K562 (cell line): ENCODE data around the gene DIS3L2. TPM values are rescaled to one million over a fixed set of nuclear protein-coding genes. Genes with fewer than 3 reads are reported as not detected.

Source experiments
- AFF4 ChIP-seq: sonication (generic); formaldehyde crosslinking; IDR thresholded peaks from 2 replicates; pipeline ENCODE4 v1.8.0; 2023; ENCODE audit warnings: mild to moderate bottlenecking, missing genetic modification reagents
- CTBP1 ChIP-seq: fragments of 450-650 bp; IDR thresholded peaks from 2 replicates; pipeline ENCODE4 v1.6.1; 2016; ENCODE audit warnings: borderline replicate concordance
- NCOA1 ChIP-seq: fragments of 450-650 bp; IDR thresholded peaks from 2 replicates; pipeline ENCODE4 v1.6.1; 2016; ENCODE audit warnings: low read depth
- NCOA2 ChIP-seq, 2 experiments: fragments of 450-650 bp; IDR thresholded peaks; 2 replicates each; pipeline ENCODE4 v1.6.1; 2018; ENCODE audit warnings: mild to moderate bottlenecking in 2 of 2, moderate library complexity in 1 of 2; ENCODE audit not compliant: partially characterized antibody in 2 of 2
- NELFE ChIP-seq: IDR thresholded peaks from 2 replicates; pipeline ENCODE4 v1.6.1; 2011; ENCODE audit warnings: mild to moderate bottlenecking; ENCODE audit not compliant: insufficient read depth, insufficient read length
- NFIX ChIP-seq: fragments of 250-450 bp; sonication (Bioruptor Pico); IDR thresholded peaks from 2 replicates; pipeline ENCODE4 v1.4.0; 2020; ENCODE audit warnings: low read depth, mild to moderate bottlenecking, moderate library complexity
- NONO ChIP-seq, 2 experiments: fragments of 200-400 bp in 1 of 2; fragments of 450-650 bp in 1 of 2; formaldehyde crosslinking in 1 of 2; IDR thresholded peaks; 2 replicates each; pipeline ENCODE4 v1.6.1; 2017; ENCODE audit warnings: low read depth in 2 of 2, mild to moderate bottlenecking in 2 of 2, moderate library complexity in 2 of 2, low read length in 1 of 2
- NR2C2 ChIP-seq, 2 experiments: fragments of 200-800 bp in 1 of 2; sonication (Bioruptor generic) in 1 of 2; sonication (generic) in 1 of 2; formaldehyde crosslinking in 1 of 2; IDR thresholded peaks; 2 replicates each; pipeline versions ENCODE4 v1.6.1 to v1.8.0; 2016 to 2022; ENCODE audit warnings: mild to moderate bottlenecking in 1 of 2, missing compliant biosample characterization in 1 of 2, missing genetic modification characterization in 1 of 2, missing genetic modification reagents in 1 of 2
- RCOR1 ChIP-seq, 2 experiments: IDR thresholded peaks; 2 replicates each; pipeline ENCODE4 v1.6.1; 2012; ENCODE audit warnings: low read depth in 2 of 2, low read length in 2 of 2, borderline replicate concordance in 1 of 2, improper control_type of control experiment in 1 of 2
- RNF2 ChIP-seq: sonication (generic); IDR thresholded peaks from 2 replicates; pipeline ENCODE4 v1.6.1; 2016
- SUPT5H ChIP-seq: fragments of 450-650 bp; IDR thresholded peaks from 2 replicates; pipeline ENCODE4 v1.6.1; 2016
- TARDBP ChIP-seq: fragments of 450-650 bp; IDR thresholded peaks from 2 replicates; pipeline ENCODE4 v1.6.1; 2016
- TBP ChIP-seq: optimal IDR thresholded peaks from 2 replicates; pipeline ENCODE3; 2011; ENCODE audit warnings: low read depth, low read length, improper control_type of control experiment
- UBTF ChIP-seq, 2 experiments: IDR thresholded peaks; 2 replicates each; pipeline ENCODE4 v1.6.1; 2012; ENCODE audit warnings: improper control_type of control experiment in 2 of 2, low read depth in 2 of 2, low read length in 2 of 2, borderline replicate concordance in 1 of 2
- polyA plus RNA-seq, 8 experiments: library from polyadenylated mRNA; depleted of rRNA in 4 of 8; stranded (reverse) in 5 of 8; unstranded in 3 of 8; fragments of >200 nt; fragmentation: Nextera tagmentation in 2 of 8; fragmentation: Illumina TruSeq in 1 of 8; extraction: Ambion mirVana in 2 of 8; extraction: Trizol in 1 of 8; gene quantifications; 2 replicates each; pipeline versions ENCODE4 v1.2.1 to v1.2.3, GENCODE V29; 2011 to 2014; ENCODE audit warnings: inconsistent platforms in 1 of 8, missing spikeins in 1 of 8
- total RNA-seq, 7 experiments: library from RNA; depleted of rRNA in 6 of 7; stranded (reverse); fragments of >200 nt in 6 of 7; fragmentation: Illumina TruSeq in 2 of 7; extraction: Trizol in 2 of 7; gene quantifications; 2 replicates each; pipeline versions ENCODE4 v1.2.1 to v1.2.3, GENCODE V29; 2011 to 2021; ENCODE audit warnings: low replicate concordance in 1 of 7
- TF ChIP-seq, protein P1 (sequence below), 2 experiments: IDR thresholded peaks; 2 replicates each; pipeline ENCODE4 v1.6.1; 2011; ENCODE audit warnings: borderline replicate concordance in 1 of 2, control low read depth in 1 of 2, low read depth in 1 of 2, low read length in 1 of 2, mild to moderate bottlenecking in 1 of 2, mixed read lengths in 1 of 2, moderate library complexity in 1 of 2; ENCODE audit not compliant: insufficient read depth in 1 of 2, insufficient read length in 1 of 2, poor library complexity in 1 of 2, severe bottlenecking in 1 of 2; ENCODE audit errors: extremely low read depth in 1 of 2
- TF ChIP-seq, protein P2 (sequence below): fragments of 250-450 bp; sonication (Bioruptor Pico); IDR thresholded peaks from 2 replicates; pipeline ENCODE4 v1.8.0; 2021; ENCODE audit warnings: borderline replicate concordance, mild to moderate bottlenecking, moderate library complexity; ENCODE audit not compliant: poor library complexity, severe bottlenecking

DIS3L2 gene
- total and polyA plus RNA-seq, 9 of the 15 experiments (the other 6 are each of a cell fraction or from before 2014, with no cell fraction given): 1.5 to 19.2 (median 11.2) TPM

GRCh38 chr2:231961349-231962166, at the start of gene DIS3L2 (continued):
- TF ChIP-seq SUPT5H: peak; percentile 64
- TF ChIP-seq, protein P1, sequence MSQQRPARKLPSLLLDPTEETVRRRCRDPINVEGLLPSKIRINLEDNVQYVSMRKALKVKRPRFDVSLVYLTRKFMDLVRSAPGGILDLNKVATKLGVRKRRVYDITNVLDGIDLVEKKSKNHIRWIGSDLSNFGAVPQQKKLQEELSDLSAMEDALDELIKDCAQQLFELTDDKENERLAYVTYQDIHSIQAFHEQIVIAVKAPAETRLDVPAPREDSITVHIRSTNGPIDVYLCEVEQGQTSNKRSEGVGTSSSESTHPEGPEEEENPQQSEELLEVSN (IDR thresholded peaks at IDR 0.05; ENCODE audit: borderline replicate concordance in 1 of 2, extremely low read depth in 1 of 2, insufficient read depth in 1 of 2, insufficient read length in 1 of 2, low read depth in 1 of 2, low read length in 1 of 2, poor library complexity in 1 of 2, severe bottlenecking in 1 of 2): peak; percentile 48 to 82
- TF ChIP-seq TARDBP: no peak
- peak; percentile 26 to 46; a peak in 2 of 4 replicates for TF ChIP-seq NONO (IDR thresholded peaks at IDR 0.05; ENCODE audit: low read depth in 2 of 2, low read length in 1 of 2)
- TF ChIP-seq RCOR1 (IDR thresholded peaks at IDR 0.05; ENCODE audit: borderline replicate concordance in 1 of 2, low read depth in 2 of 2, low read length in 2 of 2): no peak
- TF ChIP-seq NELFE: peak; percentile 8
- no peak for TF ChIP-seq NFIX (CRISPR knock-in tag)
- peak; percentile 50 for TF ChIP-seq TBP
- TF ChIP-seq CTBP1: peak; percentile 34; the same call in 1 of the 2 replicates
- peak; percentile 23; the same call in 1 of the 2 replicates for TF ChIP-seq NCOA1
- peak in 1 of 2 experiments; percentile 44; a peak in 1 of 4 replicates for TF ChIP-seq UBTF (IDR thresholded peaks at IDR 0.05; ENCODE audit: borderline replicate concordance in 1 of 2, low read depth in 2 of 2, low read length in 2 of 2)
- TF ChIP-seq NCOA2 (IDR thresholded peaks at IDR 0.05; ENCODE audit: partially characterized antibody in 2 of 2): no peak
- TF ChIP-seq, protein P2, sequence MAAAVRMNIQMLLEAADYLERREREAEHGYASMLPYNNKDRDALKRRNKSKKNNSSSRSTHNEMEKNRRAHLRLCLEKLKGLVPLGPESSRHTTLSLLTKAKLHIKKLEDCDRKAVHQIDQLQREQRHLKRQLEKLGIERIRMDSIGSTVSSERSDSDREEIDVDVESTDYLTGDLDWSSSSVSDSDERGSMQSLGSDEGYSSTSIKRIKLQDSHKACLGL: no peak
- peak; percentile 99 for TF ChIP-seq NR2C2 (CRISPR knock-in tag; IDR thresholded peaks at IDR 0.05)
- TF ChIP-seq NR2C2 (tag; IDR thresholded peaks at IDR 0.05): peak; percentile 99
- 0 out of 2 replicates have a peak, but pooled peaks have one; percentile 27 for TF ChIP-seq RNF2
- TF ChIP-seq AFF4 (CRISPR knock-in tag): 0 out of 2 replicates have a peak, but pooled peaks have one; percentile 31
